IMR-90 (cell line): ENCODE results near the gene NFIX. TPM values are rescaled to one million over a fixed set of nuclear protein-coding genes. Genes with fewer than 3 reads are reported as not detected.

Experiments
- ATAC-seq: fragments of 200-7000 bp; cut with Tn5 transposase; 2 replicates; pipeline ENCODE4 v1.9.1; 2020; ENCODE audit warnings: low read depth, mild to moderate bottlenecking, moderate library complexity
- BruUV-seq: library from RNA; stranded (reverse); fragments of 400-500 nt; replicated peaks from 2 replicates; lab custom pipeline; 2021; lab: Mats Ljungman, UMichigan
- CTCF ChIA-PET: fragments of 300-600 bp; formaldehyde crosslinking; extraction: SDS; loops from one replicate; lab custom pipeline; 2021; ENCODE audit warnings: antibody characterized with exemption; lab: Yijun Ruan, JAX
- POLR2A ChIA-PET: fragments of 300-600 bp; sonication (Branson Sonifier 250); formaldehyde crosslinking; loops from one replicate; lab custom pipeline; 2022; ENCODE audit warnings: antibody characterized with exemption; ENCODE audit not compliant: unreplicated experiment; lab: Charles Lee
- DNase-seq: peaks from one replicate; pipeline ENCODE4 v3.0.0; 2013
- H2AFZ ChIP-seq: replicated peaks from 2 replicates; pipeline ENCODE3; 2013; ENCODE audit warnings: low read length, mild to moderate bottlenecking; ENCODE audit not compliant: poor library complexity
- H2AK5ac ChIP-seq: 2 replicates; pipeline ENCODE4 v1.6.1; 2013; ENCODE audit warnings: low read depth, low read length, inconsistent platforms
- H2AK9ac ChIP-seq: replicated peaks from 2 replicates; pipeline ENCODE3; 2013; ENCODE audit warnings: mild to moderate bottlenecking, low read depth, low read length, moderate library complexity; ENCODE audit not compliant: poor library complexity
- H2BK120ac ChIP-seq: 2 replicates; pipeline ENCODE4 v1.6.1; 2013; ENCODE audit warnings: low read depth, low read length, inconsistent platforms
- H2BK15ac ChIP-seq: 3 replicates; pipeline ENCODE4 v1.6.1; 2013; ENCODE audit warnings: low read depth, low read length, inconsistent platforms
- H2BK20ac ChIP-seq: 2 replicates; pipeline ENCODE4 v1.6.1; 2013; ENCODE audit warnings: low read depth, mild to moderate bottlenecking, inconsistent platforms, low read length, moderate library complexity
- H2BK5ac ChIP-seq: 2 replicates; pipeline ENCODE4 v1.6.1; 2013; ENCODE audit warnings: mild to moderate bottlenecking, low read depth, low read length, inconsistent platforms; ENCODE audit not compliant: poor library complexity, severe bottlenecking
- H3K14ac ChIP-seq: replicated peaks from 2 replicates; pipeline ENCODE4 v1.6.1; 2013; ENCODE audit warnings: low read depth, low read length, inconsistent platforms
- H3K18ac ChIP-seq: 2 replicates; pipeline ENCODE4 v1.6.1; 2013; ENCODE audit warnings: low read depth, low read length, control low read depth
- H3K23ac ChIP-seq: 2 replicates; pipeline ENCODE4 v1.6.1; 2013; ENCODE audit warnings: low read depth, low read length, inconsistent platforms
- H3K27ac ChIP-seq: 2 replicates; pipeline ENCODE4 v1.5.1; 2013; ENCODE audit warnings: mild to moderate bottlenecking, control low read depth, low read length; ENCODE audit not compliant: insufficient read depth
- H3K27me3 ChIP-seq: 2 replicates; pipeline ENCODE4 v1.6.1; 2013; ENCODE audit warnings: low read length; ENCODE audit not compliant: control insufficient read depth, insufficient read depth
- H3K36me3 ChIP-seq: 2 replicates; pipeline ENCODE4 v1.6.1; 2013; ENCODE audit warnings: low read length, mixed read lengths; ENCODE audit not compliant: control insufficient read depth, insufficient read depth
- H3K4ac ChIP-seq: 2 replicates; pipeline ENCODE4 v1.6.1; 2013; ENCODE audit warnings: low read depth, low read length, inconsistent platforms
- H3K4me1 ChIP-seq: 2 replicates; pipeline ENCODE4 v1.6.1; 2013; ENCODE audit warnings: low read length, mixed read lengths; ENCODE audit not compliant: control insufficient read depth, insufficient read depth
- H3K4me2 ChIP-seq: 2 replicates; pipeline ENCODE4 v1.6.1; 2013; ENCODE audit warnings: low read depth, mild to moderate bottlenecking, control low read depth, low read length, moderate library complexity
- H3K4me3 ChIP-seq: 2 replicates; pipeline ENCODE4 v1.5.1; 2013; ENCODE audit warnings: low read depth, mild to moderate bottlenecking, control low read depth, low read length, moderate library complexity; ENCODE audit not compliant: insufficient read depth
- H3K56ac ChIP-seq: 2 replicates; pipeline ENCODE4 v1.6.1; 2013; ENCODE audit warnings: low read length, inconsistent platforms; ENCODE audit not compliant: insufficient read depth; ENCODE audit errors: extremely low read depth
- H3K79me1 ChIP-seq, 2 experiments: 2 replicates each; pipeline ENCODE4 v1.6.1; 2013; ENCODE audit warnings: low read length in 2 of 2, inconsistent platforms in 1 of 2, low read depth in 1 of 2
- H3K9ac ChIP-seq: 2 replicates; pipeline ENCODE4 v1.6.1; 2013; ENCODE audit warnings: low read depth, low read length, control low read depth
- H3K9me1 ChIP-seq: 2 replicates; pipeline ENCODE4 v1.6.1; 2013; ENCODE audit warnings: low read length, inconsistent platforms; ENCODE audit not compliant: insufficient read depth
- H3K9me3 ChIP-seq: 2 replicates; pipeline ENCODE4 v1.6.1; 2013; ENCODE audit warnings: low read length; ENCODE audit not compliant: control insufficient read depth, insufficient read depth
- H4K20me1 ChIP-seq: 2 replicates; pipeline ENCODE4 v1.6.1; 2013; ENCODE audit warnings: low read length, inconsistent platforms; ENCODE audit not compliant: insufficient read depth
- H4K5ac ChIP-seq: 2 replicates; pipeline ENCODE4 v1.6.1; 2013; ENCODE audit warnings: mild to moderate bottlenecking, low read depth, low read length, control low read depth
- H4K8ac ChIP-seq, 2 experiments: 2 replicates each; pipeline ENCODE4 v1.6.1; 2013; ENCODE audit warnings: low read depth in 2 of 2, low read length in 2 of 2, control low read depth in 1 of 2, inconsistent platforms in 1 of 2
- H4K91ac ChIP-seq: 2 replicates; pipeline ENCODE4 v1.6.1; 2013; ENCODE audit warnings: low read depth, low read length, inconsistent platforms; ENCODE audit not compliant: insufficient read depth
- CEBPB ChIP-seq: IDR thresholded peaks from 2 replicates; pipeline ENCODE4 v1.6.1; 2012; ENCODE audit warnings: low read depth, low read length, improper control_type of control experiment
- CHD1 ChIP-seq: IDR thresholded peaks from 2 replicates; pipeline ENCODE4 v1.6.1; 2012; ENCODE audit warnings: low read depth, low read length, improper control_type of control experiment
- ELK1 ChIP-seq: fragments of 150-350 bp; IDR thresholded peaks from 2 replicates; pipeline ENCODE4 v1.6.1; 2016; ENCODE audit warnings: low read depth, mild to moderate bottlenecking, low read length, moderate library complexity, borderline replicate concordance
- MAFK ChIP-seq: IDR thresholded peaks from 2 replicates; pipeline ENCODE4 v1.6.1; 2012; ENCODE audit warnings: low read depth, low read length, improper control_type of control experiment
- MAZ ChIP-seq: IDR thresholded peaks from 2 replicates; pipeline ENCODE4 v1.6.1; 2012; ENCODE audit warnings: low read depth, mild to moderate bottlenecking, low read length, improper control_type of control experiment, moderate library complexity, borderline replicate concordance
- RAD21 ChIP-seq: IDR thresholded peaks from 2 replicates; pipeline ENCODE4 v1.6.1; 2012; ENCODE audit warnings: low read length, improper control_type of control experiment
- RCOR1 ChIP-seq: IDR thresholded peaks from 2 replicates; pipeline ENCODE4 v1.6.1; 2012; ENCODE audit warnings: mild to moderate bottlenecking, low read length, improper control_type of control experiment; ENCODE audit not compliant: insufficient replicate concordance
- RFX5 ChIP-seq: IDR thresholded peaks from 2 replicates; pipeline ENCODE4 v1.8.0; 2012; ENCODE audit warnings: low read depth, mild to moderate bottlenecking, low read length, moderate library complexity
- WGBS, 2 experiments: methylation state at CpG; one replicate each; pipeline versions ENCODE4 v1.1.5 to v1.1.7; 2013; ENCODE audit warnings: missing lambda C conversion rate in 2 of 2; ENCODE audit not compliant: insufficient read length in 1 of 2; ENCODE audit errors: extremely low coverage in 2 of 2; 5-methylcytosine and 5-hydroxymethylcytosine counted together
- dilution Hi-C: fragments of 300-500 bp; cut with HindIII; formaldehyde crosslinking; loops from one replicate; pipeline ENCODE4 v1.14.3; 2018; ENCODE audit warnings: low sequenced_read_pairs; ENCODE audit not compliant: unreplicated experiment
- in situ Hi-C: fragments of 300-500 bp; cut with MboI; formaldehyde crosslinking; loops from 3 replicates; pipeline ENCODE4 v1.14.3; 2019; ENCODE audit warnings: low sequenced_read_pairs, inconsistent platforms, mixed read lengths
- intact Hi-C: fragments of 100-400 bp; cut with micrococcal nuclease; formaldehyde crosslinking; loops from 2 replicates; pipeline ENCODE4 v1.10.0; 2022
- polyA plus RNA-seq, 3 experiments: library from polyadenylated mRNA; depleted of rRNA; stranded (reverse); fragments of >200 nt; gene quantifications; 2 replicates each; pipeline ENCODE4 v1.2.3, GENCODE V29; 2012; ENCODE audit warnings: low replicate concordance in 1 of 3
- total RNA-seq: library from RNA; depleted of rRNA; stranded (reverse); fragments of >200 nt; gene quantifications from 2 replicates; pipeline ENCODE4 v1.2.3, GENCODE V29; 2012
- TF ChIP-seq, protein P1 (sequence below): fragments of 150-350 bp; IDR thresholded peaks from 2 replicates; pipeline ENCODE4 v1.6.1; 2017; ENCODE audit warnings: mild to moderate bottlenecking, antibody characterized with exemption, low read length, low read depth

Gene NFIX
- total and polyA plus RNA-seq, 2 of the 4 experiments (the other 2 are of a cell fraction): 10.2 to 47.7 TPM

DNA sequence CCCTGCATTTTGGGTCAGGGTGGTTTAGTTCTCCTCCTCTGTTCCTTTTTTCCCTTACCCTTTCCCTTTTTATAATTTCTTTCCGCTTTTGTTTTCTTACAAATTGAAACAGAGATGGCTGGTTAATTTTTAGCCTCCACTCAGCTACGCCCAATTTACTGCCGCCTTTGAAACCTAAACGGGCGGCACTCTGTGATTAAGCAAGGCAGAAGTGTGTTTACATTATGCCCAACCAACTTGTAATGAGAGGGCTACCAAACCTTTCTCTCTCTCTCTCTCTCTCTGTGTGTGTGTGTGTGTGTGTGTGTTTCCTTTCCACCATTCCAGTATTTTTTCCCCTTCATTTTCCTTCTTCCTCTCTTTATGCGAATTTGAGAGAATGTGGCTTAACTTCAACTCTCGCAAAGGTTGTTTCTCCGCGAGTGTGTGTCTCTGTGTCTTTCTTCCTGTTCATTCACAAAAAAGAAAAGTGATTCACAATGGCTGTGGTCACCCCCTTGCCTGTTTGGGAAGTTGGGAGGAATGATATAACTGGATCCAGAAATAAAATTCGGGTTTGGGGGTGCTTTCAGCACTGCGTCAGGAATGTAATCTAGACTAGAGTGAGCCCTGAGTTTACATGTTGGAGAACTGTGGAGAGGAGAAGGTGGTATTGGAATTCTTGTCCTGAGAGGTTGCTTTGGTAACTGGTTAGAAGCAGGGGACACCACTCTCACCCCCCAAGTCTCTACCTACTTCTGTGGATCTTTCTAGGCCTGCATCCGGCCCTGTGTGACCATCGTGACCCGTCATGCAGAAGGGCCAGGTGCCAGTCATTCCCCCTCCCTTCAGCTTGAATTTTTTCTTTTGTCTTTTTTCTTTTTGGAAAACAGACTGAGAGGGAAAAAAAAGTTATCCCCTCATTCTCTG lies 31.4 kb downstream of the NFIX start:
- Histone ChIP-seq H3K4me1 (peaks cover 33% of the 10 kb centered on the region), H3K4me3 (peak overlapping the region; percentile 8; the same call in 1 of the 2 replicates), H3K14ac (peak overlapping the region; percentile 95), H3K9me1 (peaks cover 14% of the 10 kb centered on the region), H4K8ac (peak overlapping the region; percentile 20 to 27; a peak in 3 of 4 replicates), H2BK15ac (no peak overlapping the region), H4K20me1 (peaks cover 6% of the 10 kb centered on the region; the same call in 1 of the 2 replicates), H3K9ac (peak overlapping the region; percentile 55), H4K5ac (no peak overlapping the region; the same call in 1 of the 2 replicates), H3K27me3 (no peaks in the 10 kb centered on the region), H2BK120ac (peak overlapping the region; percentile 16; the same call in 1 of the 2 replicates), H2AK5ac (peak overlapping the region; percentile 48), H2BK20ac (0 out of 2 replicates have a peak overlapping the region, but pooled peaks have one; percentile 10), H3K23ac (peak overlapping the region; percentile 95; the same call in 1 of the 2 replicates), H2AK9ac (peak overlapping the region; percentile 70), H3K79me1 (peaks cover 53 to 85% of the 10 kb centered on the region in 2 experiments), H2BK5ac (peak overlapping the region; percentile 42), H3K27ac (peak overlapping the region; percentile 18; the same call in 1 of the 2 replicates), H3K9me3 (no peaks in the 10 kb centered on the region), H3K56ac (peak overlapping the region; percentile 53), H4K91ac (peak overlapping the region; percentile 71), H3K4me2 (peak overlapping the region; percentile 79), H3K36me3 (peaks cover 24% of the 10 kb centered on the region; the same call in 1 of the 2 replicates), H3K4ac (peak overlapping the region; percentile 72), H2AFZ (no peak overlapping the region), H3K18ac (0 out of 2 replicates have a peak overlapping the region, but pooled peaks have one; percentile 33)
- BruUV-seq: no TSS peak
- ChIA-PET POLR2A (no interaction called here), CTCF (interaction anchor here (1.6 to 1.7 kb wide), 2 partner anchors 34 to 49 kb away, joined by 4 to 6 read pairs; no protein-coding TSS in a partner anchor)
- WGBS, 2 experiments: no CpG with 5 or more reads among the region's 14 CpGs
- DNase-seq (peak; percentile 57), ATAC-seq (no peak)
- peak; percentile 48 for TF ChIP-seq RCOR1
- peak; percentile 85 for TF ChIP-seq CEBPB
- no peak for TF ChIP-seq MAFK
- TF ChIP-seq MAZ: peak; percentile 26; the same call in 1 of the 2 replicates
- no peak for TF ChIP-seq RAD21
- TF ChIP-seq, protein P1, sequence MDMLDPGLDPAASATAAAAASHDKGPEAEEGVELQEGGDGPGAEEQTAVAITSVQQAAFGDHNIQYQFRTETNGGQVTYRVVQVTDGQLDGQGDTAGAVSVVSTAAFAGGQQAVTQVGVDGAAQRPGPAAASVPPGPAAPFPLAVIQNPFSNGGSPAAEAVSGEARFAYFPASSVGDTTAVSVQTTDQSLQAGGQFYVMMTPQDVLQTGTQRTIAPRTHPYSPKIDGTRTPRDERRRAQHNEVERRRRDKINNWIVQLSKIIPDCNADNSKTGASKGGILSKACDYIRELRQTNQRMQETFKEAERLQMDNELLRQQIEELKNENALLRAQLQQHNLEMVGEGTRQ: no peak
- no peak for TF ChIP-seq CHD1
- TF ChIP-seq RFX5: no peak
- no peak for TF ChIP-seq ELK1
- in situ Hi-C loops (no loop called here), intact Hi-C loops (no loop called here), dilution Hi-C loops (no loop called here)
